Measurements from ENCODE around the gene PROK1.

DNA sequence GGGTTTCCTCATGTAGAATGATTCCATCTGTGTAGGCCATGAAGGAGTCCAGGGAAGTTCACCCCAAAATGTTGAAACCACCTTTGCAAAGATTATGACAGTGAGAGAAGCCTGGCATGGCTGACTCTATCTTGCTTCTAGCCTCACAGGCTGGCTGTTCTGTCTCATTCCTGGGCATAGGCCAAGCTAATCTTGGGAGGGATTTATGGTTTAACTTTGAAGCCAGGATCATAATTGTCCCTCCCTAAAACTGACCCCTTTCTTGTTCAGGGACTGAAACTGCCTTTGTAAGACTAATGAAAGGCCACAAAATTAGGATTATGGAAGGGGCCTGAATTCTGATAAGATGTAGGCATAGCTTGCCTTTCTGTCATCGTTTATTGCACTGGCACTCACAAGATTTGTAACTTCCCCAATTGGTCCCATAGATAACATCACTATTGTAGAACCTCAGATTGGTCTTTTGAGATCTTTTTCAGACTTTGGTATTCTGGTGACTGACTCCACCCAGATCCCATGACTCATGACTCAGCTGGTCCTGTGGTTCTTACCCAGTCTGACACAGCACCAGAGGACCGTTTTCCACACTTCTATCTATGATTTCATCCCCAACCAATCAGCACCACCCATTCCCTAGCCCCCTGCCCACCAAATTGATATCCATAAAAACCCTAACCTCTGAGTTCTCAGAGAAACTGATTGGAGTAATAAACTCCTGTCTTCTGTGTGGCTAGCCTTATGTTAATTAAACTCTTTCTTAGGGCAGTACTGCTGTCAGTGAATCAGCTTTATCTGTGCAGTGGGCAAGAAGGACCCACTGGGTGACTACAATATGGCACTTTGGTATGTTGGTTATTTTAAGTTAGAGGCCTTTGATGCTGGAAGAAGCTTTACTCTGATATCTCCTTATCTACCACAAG, 29.8 kb upstream of the PROK1 start:
- TF ChIP-seq, protein P1, sequence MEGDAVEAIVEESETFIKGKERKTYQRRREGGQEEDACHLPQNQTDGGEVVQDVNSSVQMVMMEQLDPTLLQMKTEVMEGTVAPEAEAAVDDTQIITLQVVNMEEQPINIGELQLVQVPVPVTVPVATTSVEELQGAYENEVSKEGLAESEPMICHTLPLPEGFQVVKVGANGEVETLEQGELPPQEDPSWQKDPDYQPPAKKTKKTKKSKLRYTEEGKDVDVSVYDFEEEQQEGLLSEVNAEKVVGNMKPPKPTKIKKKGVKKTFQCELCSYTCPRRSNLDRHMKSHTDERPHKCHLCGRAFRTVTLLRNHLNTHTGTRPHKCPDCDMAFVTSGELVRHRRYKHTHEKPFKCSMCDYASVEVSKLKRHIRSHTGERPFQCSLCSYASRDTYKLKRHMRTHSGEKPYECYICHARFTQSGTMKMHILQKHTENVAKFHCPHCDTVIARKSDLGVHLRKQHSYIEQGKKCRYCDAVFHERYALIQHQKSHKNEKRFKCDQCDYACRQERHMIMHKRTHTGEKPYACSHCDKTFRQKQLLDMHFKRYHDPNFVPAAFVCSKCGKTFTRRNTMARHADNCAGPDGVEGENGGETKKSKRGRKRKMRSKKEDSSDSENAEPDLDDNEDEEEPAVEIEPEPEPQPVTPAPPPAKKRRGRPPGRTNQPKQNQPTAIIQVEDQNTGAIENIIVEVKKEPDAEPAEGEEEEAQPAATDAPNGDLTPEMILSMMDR (IDR thresholded peaks at IDR 0.05) = no peak
- no peak for TF ChIP-seq POLR2A (IDR thresholded peaks at IDR 0.05)
